Glutamatergic neuron (in vitro differentiated cells): Measurements from ENCODE around the gene NUPR2. TPM values are rescaled to one million over a fixed set of nuclear protein-coding genes. Genes with fewer than 3 reads are reported as not detected.
"Not testable (repeated sequence)": the region's sequence is repeated elsewhere in the genome, so short reads cannot be mapped to it uniquely, and the experiment has no call there.

Experiments used
- DNase-seq: peaks from one replicate; pipeline ENCODE4 v3.0.0; 2022
- H3K27ac Mint-ChIP-seq: one replicate; pipeline ENCODE4 v1.8.0; 2020; ENCODE audit warnings: mild to moderate bottlenecking, mixed read lengths, inconsistent platforms; ENCODE audit not compliant: unreplicated experiment
- H3K27me3 Mint-ChIP-seq: one replicate; pipeline ENCODE4 v1.8.0; 2020; ENCODE audit warnings: mild to moderate bottlenecking, moderate library complexity, mixed read lengths, inconsistent platforms; ENCODE audit not compliant: unreplicated experiment
- H3K36me3 Mint-ChIP-seq: one replicate; pipeline ENCODE4 v1.8.0; 2020; ENCODE audit warnings: mild to moderate bottlenecking, mixed read lengths, inconsistent platforms; ENCODE audit not compliant: unreplicated experiment
- H3K4me1 Mint-ChIP-seq: one replicate; pipeline ENCODE4 v1.8.0; 2020; ENCODE audit warnings: mild to moderate bottlenecking, low read depth, mixed read lengths, inconsistent platforms; ENCODE audit not compliant: unreplicated experiment
- H3K4me3 Mint-ChIP-seq: one replicate; pipeline ENCODE4 v1.8.0; 2020; ENCODE audit warnings: mild to moderate bottlenecking, mixed read lengths, inconsistent platforms; ENCODE audit not compliant: unreplicated experiment
- H3K9me3 Mint-ChIP-seq: one replicate; pipeline ENCODE4 v1.8.0; 2020; ENCODE audit warnings: mild to moderate bottlenecking, moderate library complexity, mixed read lengths, inconsistent platforms; ENCODE audit not compliant: unreplicated experiment
- CTCF ChIP-seq: fragments of 200-600 bp; sonication (generic); IDR thresholded peaks from one replicate; pipeline ENCODE4 v1.5.0; 2021; ENCODE audit not compliant: partially characterized antibody, unreplicated experiment
- total RNA-seq: library from RNA; stranded (reverse); fragmentation: NEBNext Ultra II Directional; extraction: Animal tissue kit (Norgen Biotek cat#: 25700); gene quantifications from one replicate; pipeline ENCODE4 v1.2.1, GENCODE V29; 2021; ENCODE audit not compliant: unreplicated experiment

NUPR2 gene
- total RNA-seq, 1 donor from 2014 or later = not detected

GRCh38 chr7:56097700-56098099, 18.5 kb downstream of the NUPR2 start:
- Mint-ChIP-seq H3K4me3 (no peak overlapping the region), H3K9me3 (peaks cover 2% of the 10 kb centered on the region), H3K36me3 (no peaks in the 10 kb centered on the region), H3K27me3 (no peaks in the 10 kb centered on the region), H3K4me1 (no peaks in the 10 kb centered on the region), H3K27ac (no peak overlapping the region)
- DNase-seq = no peak
- TF ChIP-seq CTCF = no peak

- Mint-ChIP-seq H3K4me3 (no peak within 1 kb of the TSS), H3K9me3 (peaks cover 5% of the 10 kb centered on the region), H3K27ac (no peak within 1 kb of the TSS), H3K36me3 (no peaks in the 10 kb centered on the region), H3K4me1 (no peaks in the 10 kb centered on the region), H3K27me3 (no peaks in the 10 kb centered on the region)
- no peak for DNase-seq
- no peak for TF ChIP-seq CTCF
Measured at GRCh38 chr7:56092789-56093531, 23.3 kb downstream of the NUPR2 start, which contains the start of gene PHKG1. TSS of gene PHKG1 (minus strand) at chr7:56092952. CDS start at chr7:56088941, 4,011 bp downstream.

- not testable (repeated sequence) for H3K36me3 Mint-ChIP-seq, H3K27ac Mint-ChIP-seq, H3K9me3 Mint-ChIP-seq, H3K4me3 Mint-ChIP-seq, H3K4me1 Mint-ChIP-seq, DNase-seq, H3K27me3 Mint-ChIP-seq
Measured at GRCh38 chr7:56092388-56092787, 23.8 kb downstream of the NUPR2 start.

DNA sequence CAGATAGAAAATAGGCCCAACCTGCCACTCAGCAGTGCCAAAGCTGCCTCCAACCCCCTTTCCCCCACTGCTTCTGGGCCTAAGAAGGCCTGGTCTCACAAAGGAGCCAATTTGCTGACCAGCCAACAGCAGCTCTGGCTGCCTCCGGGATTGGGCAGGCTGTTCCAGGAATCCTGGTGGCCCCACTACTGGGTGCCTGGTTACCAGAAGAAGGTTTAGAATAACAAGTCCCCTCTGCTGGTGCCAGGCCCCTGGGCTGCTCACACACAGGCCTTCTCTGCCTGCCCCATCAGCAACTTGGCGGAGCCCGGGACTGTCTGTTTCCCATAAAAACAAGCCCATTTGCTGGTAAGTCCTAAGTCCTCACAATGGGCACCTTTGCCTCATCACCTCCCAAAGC, 24.6 kb downstream of the NUPR2 start:
- peaks cover 5% of the 10 kb centered on the region for H3K9me3 Mint-ChIP-seq
- no peaks in the 10 kb centered on the region for H3K4me1 Mint-ChIP-seq
- no peak overlapping the region for H3K27ac Mint-ChIP-seq
- no peak overlapping the region for H3K4me3 Mint-ChIP-seq
- H3K27me3 Mint-ChIP-seq = no peaks in the 10 kb centered on the region
- H3K36me3 Mint-ChIP-seq = no peaks in the 10 kb centered on the region
- DNase-seq = no peak
- TF ChIP-seq CTCF = no peak

GRCh38 chr7:56087445-56087844, 28.8 kb downstream of the NUPR2 start:
- H3K36me3 Mint-ChIP-seq = no peaks in the 10 kb centered on the region
- peaks cover 4% of the 10 kb centered on the region for H3K9me3 Mint-ChIP-seq
- DNase-seq = no peak
- no peak for TF ChIP-seq CTCF
- no peak overlapping the region for H3K4me3 Mint-ChIP-seq
- H3K27me3 Mint-ChIP-seq = no peaks in the 10 kb centered on the region
- no peaks in the 10 kb centered on the region for H3K4me1 Mint-ChIP-seq
- H3K27ac Mint-ChIP-seq = no peak overlapping the region
